Measurements from ENCODE around the gene FAM227A.

FAM227A gene

DNA sequence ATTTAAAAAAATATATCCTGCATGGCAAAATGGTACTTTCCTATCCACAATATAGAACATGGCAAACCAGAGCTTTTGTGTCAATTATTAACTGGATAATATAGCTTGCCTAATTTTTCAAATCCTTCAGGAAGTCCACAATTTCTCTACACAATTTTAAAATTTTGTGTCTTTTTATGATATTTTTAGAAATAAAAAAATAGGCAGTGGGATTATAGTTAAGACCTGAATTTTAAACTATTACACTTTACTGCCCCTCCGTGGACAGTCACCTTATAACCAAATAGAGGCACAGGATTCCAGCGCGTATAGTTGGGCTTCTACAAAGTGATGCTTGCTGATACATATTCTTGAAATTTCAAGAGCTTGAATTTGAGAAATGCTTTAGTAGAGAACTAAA is 84.1 kb downstream of the FAM227A start:
- Histone ChIP-seq H3K27me3 (no peaks in the 10 kb centered on the region), H3K36me3 (no peaks in the 10 kb centered on the region), H3K27ac (no peak overlapping the region), H3K4me1 (peaks cover 0 to 37% (median 18%) of the 10 kb centered on the region in 4 donors), H3K4me3 (no peak overlapping the region), H3K9me3 (no peaks in the 10 kb centered on the region)
- TF ChIP-seq, protein P1, sequence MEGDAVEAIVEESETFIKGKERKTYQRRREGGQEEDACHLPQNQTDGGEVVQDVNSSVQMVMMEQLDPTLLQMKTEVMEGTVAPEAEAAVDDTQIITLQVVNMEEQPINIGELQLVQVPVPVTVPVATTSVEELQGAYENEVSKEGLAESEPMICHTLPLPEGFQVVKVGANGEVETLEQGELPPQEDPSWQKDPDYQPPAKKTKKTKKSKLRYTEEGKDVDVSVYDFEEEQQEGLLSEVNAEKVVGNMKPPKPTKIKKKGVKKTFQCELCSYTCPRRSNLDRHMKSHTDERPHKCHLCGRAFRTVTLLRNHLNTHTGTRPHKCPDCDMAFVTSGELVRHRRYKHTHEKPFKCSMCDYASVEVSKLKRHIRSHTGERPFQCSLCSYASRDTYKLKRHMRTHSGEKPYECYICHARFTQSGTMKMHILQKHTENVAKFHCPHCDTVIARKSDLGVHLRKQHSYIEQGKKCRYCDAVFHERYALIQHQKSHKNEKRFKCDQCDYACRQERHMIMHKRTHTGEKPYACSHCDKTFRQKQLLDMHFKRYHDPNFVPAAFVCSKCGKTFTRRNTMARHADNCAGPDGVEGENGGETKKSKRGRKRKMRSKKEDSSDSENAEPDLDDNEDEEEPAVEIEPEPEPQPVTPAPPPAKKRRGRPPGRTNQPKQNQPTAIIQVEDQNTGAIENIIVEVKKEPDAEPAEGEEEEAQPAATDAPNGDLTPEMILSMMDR (IDR thresholded peaks at IDR 0.05), result peak; percentile 44 to 55
- DNase-seq, result no peak
- intact Hi-C loops (cut with DNase I; ENCODE audit: low total_unique reads), result loop anchor here (5.0 kb wide), 1 partner anchor 520 kb away; no protein-coding TSS in a partner anchor

DNA sequence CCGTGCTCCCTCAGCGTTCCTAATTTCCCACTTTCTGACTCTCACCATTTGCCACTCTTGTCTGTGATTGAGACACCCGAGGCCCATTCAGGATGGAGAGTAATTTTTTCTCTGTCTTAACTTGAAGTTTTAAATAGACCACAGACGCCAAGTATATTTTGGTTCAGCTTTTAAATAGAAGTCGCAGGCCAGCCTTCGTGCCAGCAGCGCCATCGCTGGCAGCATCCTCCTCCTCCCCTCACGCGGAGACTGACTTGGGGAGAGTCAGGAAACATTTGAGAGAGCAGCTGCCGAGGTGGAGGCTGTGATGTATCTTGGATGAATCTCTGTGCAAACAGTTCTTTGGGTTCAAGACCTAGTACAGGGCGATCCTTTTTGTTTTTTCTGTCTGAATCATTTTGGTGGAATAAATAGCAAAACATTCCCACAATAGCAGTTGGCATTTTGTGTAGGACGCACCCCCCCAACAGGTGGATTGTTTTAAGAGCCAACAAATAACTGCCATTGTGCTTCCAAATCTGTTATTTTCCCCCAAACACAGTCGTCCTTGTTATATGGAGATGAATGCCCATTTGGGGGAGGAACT is 85.3 kb downstream of the FAM227A start:
- no peaks in the 10 kb centered on the region for H3K36me3 ChIP-seq
- H3K27ac ChIP-seq, result peak overlapping the region; percentile 90 to 94
- no peaks in the 10 kb centered on the region for H3K27me3 ChIP-seq
- intact Hi-C loops (cut with DNase I; ENCODE audit: low total_unique reads), result loop anchor here (2.0 to 5.0 kb wide), 2 partner anchors 64 to 519 kb away; partner anchors contain the start of gene DDX17
- TF ChIP-seq, protein P1 (IDR thresholded peaks at IDR 0.05), result no peak
- DNase-seq, result peak; percentile 55 to 86
- H3K4me3 ChIP-seq, result peak overlapping the region; percentile 55 to 78
- no peaks in the 10 kb centered on the region for H3K9me3 ChIP-seq
- H3K4me1 ChIP-seq, result peaks cover 0 to 47% (median 18%) of the 10 kb centered on the region in 4 donors

DNA sequence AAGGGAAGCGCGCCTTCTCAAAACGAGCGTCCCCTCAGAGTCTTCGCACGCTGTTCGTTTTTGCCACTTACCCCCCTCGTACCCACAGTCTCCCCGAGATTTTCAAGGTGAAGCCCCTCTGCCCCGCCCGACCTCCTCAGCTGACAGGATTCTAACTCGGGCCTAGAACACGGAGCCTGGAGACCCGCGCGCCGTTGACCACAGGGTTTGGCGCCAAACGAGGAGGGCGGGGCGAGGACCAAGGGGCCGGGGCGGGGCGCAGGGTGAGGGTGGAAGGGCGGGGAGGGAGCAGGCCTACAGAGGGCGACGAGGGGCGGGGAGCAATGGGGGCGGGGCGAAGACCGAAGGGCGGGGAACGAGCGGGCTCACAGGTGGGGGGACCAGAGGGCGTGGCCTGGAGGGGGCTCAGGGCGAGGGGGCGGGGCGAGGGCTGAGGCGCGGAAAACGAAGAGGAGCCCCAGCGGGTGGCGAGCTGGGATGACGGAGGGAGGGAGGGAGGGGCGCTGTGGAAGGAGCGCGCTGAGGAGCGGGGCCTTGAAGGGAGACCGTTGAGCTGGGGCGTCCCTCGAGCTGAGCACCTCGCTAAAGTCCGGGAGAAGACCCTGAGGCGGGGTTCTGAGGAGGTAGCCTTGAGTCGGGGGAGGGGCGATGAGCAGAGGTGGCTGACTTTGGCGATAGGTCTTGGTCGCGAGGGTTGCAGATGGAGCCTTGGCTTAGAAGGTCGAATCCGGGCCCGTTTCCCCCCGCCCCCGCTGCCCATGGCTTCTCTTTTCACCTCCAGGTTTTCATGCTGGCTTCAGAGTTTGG is 86.0 kb downstream of the FAM227A start, which contains the start of gene DMC1:
Gene DMC1, minus strand, starts transcription at position 212 of the 807 bp plus-strand sequence. CDS start 1,927 bp downstream, outside the sequence.
- Histone ChIP-seq H3K36me3 (no peaks in the 10 kb centered on the region), H3K4me1 (peaks cover 0 to 47% (median 18%) of the 10 kb centered on the region in 4 donors), H3K9me3 (no peaks in the 10 kb centered on the region), H3K27me3 (no peaks in the 10 kb centered on the region), H3K4me3 (peak within 1 kb of the TSS; percentile 55 to 78), H3K27ac (peak within 1 kb of the TSS; percentile 90 to 94)
- peak; percentile 91 to 96 for DNase-seq
- intact Hi-C loops (cut with DNase I; ENCODE audit: low total_unique reads), result loop anchor here (2.0 to 5.0 kb wide), 2 partner anchors 63 to 518 kb away; partner anchors contain the start of gene DDX17
- TF ChIP-seq, protein P1 (IDR thresholded peaks at IDR 0.05), result no peak

DNA sequence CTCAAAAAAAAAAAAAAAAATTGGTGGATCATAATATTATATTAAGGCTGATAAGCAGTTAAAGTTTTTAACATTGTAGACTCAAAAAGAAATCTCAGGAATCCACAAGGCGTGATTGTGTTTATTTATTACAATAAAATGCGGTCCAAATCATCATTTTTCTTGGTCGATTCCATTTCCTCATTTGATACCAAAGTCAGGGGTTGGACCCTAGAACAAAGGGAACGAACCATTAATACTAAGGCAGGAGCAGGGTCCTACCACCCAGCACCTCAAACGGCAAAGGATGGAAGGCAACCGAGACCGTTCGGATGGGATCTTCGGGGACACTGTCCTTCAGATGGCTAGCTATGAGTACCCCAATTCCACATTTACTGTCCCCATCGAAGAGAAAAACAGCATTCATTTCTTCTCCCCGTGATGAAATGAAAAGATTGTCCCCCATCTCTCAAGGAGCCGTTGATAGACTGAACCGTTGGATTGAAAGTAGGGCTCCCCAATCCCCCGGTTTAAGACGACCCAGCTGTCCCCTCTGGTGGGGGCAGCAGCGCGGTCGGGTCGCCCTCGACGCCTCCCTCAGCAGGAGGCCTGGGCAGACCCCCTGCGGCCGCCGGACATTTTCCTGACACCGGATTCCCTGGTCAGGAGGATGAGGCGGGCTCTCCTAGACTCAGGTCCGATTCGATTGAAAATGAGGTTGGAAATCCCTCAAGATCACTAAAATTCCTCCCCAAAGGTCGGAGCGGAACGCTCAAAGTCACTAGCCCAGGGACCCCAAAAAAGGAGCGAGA is 86.8 kb downstream of the FAM227A start:
- DNase-seq, result peak in 1 of 2 donors; percentile 67
- no peaks in the 10 kb centered on the region for H3K36me3 ChIP-seq
- intact Hi-C loops (cut with DNase I; ENCODE audit: low total_unique reads), result no loop called here
- H3K4me3 ChIP-seq, result peak overlapping the region; percentile 55 to 78
- H3K27ac ChIP-seq, result peak overlapping the region; percentile 90 to 94
- no peaks in the 10 kb centered on the region for H3K27me3 ChIP-seq
- H3K9me3 ChIP-seq, result no peaks in the 10 kb centered on the region
- TF ChIP-seq, protein P1 (IDR thresholded peaks at IDR 0.05), result no peak
- H3K4me1 ChIP-seq, result peaks cover 0 to 47% (median 18%) of the 10 kb centered on the region in 4 donors
